Stimulated activated CD8-positive, alpha-beta memory T cell treated with anti-CD3 and anti-CD28 coated beads, Interleukin-2, amount 100 ng/mL, for 48 hours (primary cell): Measurements from ENCODE around the gene STAU1.
"Not testable (repeated sequence)": the region's sequence is repeated elsewhere in the genome, so short reads cannot be mapped to it uniquely, and the experiment has no call there.

Experiments used
- DNase-seq, 2 donors: peaks; one replicate each; pipeline ENCODE4 v3.0.0-alpha.2; 2020; ENCODE audit warnings: low read depth in 2 of 2

The STAU1 gene

DNA sequence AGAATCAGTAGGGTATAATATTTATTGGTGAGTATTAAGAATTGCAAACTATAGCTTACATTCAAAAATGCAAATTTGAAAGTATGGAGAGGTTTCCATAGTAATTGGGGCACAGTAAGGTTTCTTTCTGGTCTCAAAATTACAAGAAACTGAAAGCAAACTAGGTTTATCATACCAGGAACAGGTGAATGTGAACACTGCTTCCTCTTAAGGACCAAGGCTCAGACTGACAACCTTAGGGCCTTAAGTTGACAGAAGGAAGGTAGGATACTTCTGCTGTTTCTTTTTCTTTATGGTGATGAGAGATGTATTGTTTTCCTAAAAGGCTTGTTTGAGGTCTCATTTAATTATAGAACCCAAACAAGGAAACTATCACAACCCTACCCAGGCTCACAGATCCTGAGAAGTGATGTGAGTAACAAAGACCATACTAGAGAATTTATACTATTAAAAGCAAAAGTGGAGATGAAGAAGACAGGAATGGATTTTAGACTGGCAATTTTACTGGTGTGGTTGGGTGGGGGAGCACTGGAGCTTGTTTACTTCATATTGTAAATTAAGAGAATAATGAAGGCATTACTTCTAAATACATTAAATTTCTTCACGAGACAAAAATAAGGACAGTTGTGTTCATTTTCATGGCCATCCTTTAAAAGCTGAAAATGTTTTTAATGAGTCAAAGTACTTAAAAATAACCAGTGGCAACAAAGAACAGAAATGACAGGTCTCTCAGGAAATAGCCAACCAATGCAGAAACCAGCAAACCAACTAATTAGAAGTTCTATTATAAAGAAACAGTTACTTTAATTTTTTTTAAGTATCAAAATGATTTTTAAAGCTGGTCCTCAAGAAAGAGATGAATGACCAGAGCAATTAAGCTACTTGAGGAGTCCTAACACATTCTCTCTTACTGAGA lies 21.3 kb downstream of the STAU1 start:
- DNase-seq, result no peak

DNA sequence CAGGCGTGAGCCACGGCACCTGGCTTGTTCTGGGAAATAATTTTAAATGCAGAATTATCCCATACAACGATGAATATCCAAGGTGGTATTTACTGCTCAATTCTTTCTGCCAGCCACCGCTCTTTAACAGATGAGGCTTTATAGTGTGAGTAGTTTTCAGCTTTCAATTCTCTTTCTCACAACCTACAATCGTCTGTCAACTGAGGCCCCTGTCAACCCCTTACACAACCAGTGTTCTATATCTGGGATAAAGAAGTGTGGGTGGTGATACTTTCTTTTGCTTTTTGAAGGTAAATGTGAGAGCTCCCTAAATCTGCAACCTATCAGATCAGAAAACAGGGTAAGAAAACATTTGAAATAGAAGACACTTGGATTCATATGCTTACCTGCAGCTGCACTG lies 22.5 kb downstream of the STAU1 start:
- DNase-seq, result no peak

DNA sequence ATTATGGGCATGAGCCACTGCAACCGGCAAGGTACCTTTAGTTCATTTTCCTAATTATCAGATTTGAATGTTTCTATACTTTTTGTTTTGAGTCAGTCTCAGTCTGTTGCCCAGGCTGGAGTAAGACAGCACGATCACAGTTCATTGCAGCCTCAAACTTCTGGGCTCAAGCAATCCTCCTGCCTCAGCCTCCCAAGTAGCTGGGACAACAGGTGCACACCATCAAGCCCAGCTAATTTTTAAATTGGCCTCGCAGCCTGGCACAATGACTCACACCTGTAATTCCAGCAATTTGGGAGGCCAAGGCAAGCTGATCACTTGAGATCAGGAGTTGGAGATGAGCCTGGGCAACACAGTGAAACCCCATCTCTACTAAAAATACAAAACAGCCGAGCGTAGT lies 24.4 kb downstream of the STAU1 start:
- no peak for DNase-seq

DNA sequence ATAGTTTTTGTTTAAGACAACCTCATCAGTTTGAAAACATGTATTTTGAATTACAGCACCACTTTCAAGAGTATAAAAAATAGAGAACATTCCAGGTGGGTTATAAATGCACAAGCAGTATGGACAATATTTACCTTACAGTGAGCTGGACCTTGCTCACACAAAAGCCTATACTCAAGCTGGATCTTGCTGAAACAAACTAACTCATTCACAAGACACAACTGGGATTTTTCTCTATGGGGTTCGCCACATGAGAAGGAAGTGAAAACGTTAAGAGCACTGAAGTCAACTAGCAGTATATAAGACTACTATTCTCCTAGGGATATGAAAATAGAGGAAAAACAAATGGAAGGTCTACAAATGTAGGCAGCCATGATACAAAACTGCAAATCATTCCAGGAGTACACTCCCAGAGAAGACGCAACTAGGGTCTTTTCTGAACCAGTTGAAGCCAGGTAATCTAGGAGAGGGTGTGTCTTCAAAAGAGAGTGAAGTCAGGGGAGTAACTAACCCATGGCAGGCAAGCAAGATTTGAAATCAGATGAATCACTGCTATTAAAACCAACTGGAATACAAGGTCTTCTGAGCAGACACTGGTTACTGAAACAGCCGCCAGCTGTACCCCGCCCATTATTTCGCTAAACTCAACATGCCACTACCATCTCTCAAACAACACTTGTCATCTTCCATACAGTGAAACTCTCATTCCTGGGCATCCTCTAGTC lies 26.5 kb downstream of the STAU1 start:
- DNase-seq, result no peak

DNA sequence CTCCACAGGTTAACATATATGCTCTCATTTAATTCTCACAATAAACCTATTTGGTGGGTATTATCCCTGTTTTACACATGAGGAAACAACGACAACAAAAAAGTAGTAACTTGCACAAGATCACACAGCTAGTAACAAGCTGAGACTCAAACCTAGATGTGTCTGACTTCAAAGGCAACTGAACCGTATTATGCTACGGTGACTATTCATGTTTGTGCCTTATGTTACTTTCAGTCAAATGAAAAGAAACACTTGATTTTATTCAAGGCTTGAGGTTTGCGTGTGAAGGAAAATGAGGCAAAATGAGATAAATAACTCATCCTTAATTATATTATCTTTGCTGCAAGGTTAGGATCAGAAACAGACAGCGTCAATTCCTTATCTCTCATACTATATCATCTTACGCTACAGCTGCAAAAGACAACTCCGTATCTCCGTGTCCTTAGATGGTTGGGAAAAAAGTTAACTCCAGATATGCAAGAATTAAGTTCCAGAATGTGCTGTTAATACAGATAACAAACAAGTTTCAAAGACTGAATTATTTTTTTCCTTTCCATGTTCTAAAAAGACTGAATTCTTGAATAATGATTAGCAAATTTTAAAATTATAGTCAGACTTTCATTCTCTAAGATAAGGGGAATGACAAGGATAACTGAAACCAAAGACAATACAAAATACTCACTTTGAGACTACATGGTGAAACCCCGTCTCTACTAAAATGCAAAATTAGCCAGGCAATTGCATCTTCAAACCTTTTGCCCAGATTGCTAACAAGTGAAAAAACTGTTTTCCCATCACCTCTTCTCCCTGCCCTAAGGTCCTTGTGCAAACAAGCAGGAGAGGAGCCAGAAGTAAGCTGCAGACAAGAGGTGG lies 27.8 kb downstream of the STAU1 start:
- DNase-seq, result no peak

DNA sequence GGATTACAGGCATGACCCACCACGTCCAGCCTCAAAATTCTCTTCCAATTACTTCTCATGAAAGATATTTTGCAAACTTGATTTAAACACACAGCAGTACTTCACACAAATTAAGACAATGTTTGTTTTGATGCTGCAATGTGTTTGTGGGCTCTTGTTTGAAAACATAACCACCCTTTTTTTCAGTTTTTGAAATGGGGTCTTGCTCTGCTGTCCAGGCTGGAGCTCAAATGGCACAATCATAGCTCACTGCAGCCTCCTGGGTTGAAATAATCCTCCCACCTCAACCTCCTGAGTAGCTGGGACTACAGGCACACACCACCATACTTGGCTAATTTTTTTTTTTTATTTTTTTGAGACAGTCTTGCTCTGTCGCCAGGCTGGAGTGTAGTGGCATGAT lies 31.0 kb downstream of the STAU1 start:
- DNase-seq, result no peak

DNA sequence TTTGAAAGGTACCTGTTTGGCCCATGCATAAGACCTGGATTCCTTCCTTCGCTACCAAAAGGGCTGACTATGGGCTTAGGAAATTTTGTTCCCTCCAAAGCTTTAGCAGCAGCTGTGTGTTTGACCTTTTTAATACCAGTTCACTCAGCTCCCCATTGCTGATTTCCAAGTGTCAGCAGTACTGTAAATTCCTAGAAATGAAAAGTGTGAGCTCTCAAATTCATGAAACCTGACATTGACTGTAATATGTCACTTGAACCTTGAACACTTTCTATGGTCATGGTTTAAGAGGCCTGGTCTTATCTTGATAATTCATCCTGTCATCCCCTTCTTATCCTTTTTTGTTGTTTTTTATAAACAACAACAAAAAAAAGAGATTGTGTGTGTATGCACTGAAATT lies 31.7 kb downstream of the STAU1 start:
- DNase-seq, result no peak

DNA sequence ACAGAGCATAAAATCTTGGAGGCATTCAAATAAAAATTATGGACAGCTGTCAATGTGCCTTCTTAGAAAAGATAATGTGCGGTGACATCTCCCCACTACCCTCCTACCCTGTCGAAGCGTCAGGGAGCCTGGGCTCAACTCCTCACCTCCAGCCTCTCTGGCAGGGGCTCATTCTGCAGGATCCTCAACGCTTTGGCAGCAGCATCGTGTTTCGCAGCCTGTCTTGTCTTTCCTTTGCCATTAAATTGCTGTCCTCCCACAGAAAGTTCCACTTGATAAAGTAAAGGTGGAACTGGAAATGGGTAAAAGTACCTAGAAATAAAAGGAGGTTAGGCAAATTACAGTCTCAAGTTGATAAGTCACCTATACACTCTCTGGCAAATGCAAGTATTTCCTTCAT lies 36.7 kb downstream of the STAU1 start:
- DNase-seq, result no peak

DNA sequence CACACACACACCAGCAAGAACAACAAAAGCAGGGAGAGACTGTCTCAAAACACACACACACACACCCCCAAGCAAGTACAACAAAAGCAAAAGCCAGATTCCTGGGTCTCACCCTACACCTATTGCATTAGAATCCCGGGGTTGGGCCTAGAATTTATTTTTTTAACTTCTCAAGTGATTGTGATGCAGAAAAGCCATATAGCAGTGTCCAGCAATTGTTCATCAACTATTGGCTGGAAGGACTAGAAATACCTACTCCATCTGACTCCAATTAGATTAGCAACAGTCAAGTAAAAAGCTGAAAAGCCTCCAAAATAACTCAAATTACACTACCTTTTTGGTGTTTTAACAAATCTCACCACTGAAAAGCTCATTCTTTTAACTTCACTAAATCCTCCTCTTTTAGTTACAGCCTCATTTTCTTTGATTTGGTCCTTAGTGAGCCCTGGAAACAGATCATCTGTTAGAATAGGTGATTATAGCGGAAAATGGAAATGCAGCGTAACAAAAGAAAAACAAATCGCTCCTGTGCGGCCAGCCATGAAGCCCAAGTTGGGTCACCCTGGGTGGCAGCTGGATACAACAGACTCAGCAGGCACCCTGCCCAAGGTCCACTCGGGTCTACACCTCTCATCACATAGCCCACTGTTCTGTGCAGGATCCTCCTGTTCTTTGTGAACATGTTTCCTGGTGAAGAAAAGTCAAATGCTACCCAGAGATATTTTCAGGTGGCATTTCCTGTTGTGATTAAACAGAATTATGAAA lies 38.7 kb downstream of the STAU1 start:
- DNase-seq, result no peak

DNA sequence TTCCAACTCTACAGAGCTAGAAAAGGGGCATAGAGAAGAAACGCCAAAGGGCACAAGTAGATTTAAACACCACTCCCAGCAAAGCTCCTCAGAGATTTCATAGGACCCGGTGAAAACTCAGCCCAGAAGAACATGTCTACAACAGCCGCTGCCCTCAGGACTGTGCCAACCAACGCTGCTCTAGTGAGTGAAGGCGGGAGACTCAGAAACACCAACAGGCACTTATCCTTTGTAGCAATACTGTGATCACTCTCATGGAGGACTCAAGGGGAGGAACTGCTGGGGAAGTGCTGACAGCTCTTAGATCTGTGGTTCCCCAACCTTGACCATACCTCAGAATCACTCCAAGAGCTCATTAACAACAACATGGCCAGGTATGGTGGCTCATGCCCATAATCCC lies 39.5 kb downstream of the STAU1 start:
- DNase-seq, result no peak

DNA sequence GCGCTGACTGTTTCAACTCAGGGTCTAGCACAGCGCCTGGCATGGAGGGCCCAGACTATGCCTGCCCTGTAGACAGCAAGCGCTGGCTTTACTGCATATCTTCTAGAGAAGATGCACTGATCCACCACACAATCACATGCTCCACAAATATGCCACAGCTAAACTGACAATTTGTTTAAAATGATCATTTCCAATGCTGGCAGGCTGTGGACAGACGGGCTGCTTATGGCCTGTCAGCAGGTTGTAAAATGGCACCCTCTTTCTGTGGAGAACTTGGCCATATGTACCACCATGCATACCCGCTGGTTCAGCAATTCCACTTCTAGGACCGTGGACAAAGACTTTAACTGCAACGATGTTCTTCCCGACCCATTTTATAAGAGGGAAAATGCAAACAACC lies 40.8 kb downstream of the STAU1 start:
- DNase-seq, result no peak

DNA sequence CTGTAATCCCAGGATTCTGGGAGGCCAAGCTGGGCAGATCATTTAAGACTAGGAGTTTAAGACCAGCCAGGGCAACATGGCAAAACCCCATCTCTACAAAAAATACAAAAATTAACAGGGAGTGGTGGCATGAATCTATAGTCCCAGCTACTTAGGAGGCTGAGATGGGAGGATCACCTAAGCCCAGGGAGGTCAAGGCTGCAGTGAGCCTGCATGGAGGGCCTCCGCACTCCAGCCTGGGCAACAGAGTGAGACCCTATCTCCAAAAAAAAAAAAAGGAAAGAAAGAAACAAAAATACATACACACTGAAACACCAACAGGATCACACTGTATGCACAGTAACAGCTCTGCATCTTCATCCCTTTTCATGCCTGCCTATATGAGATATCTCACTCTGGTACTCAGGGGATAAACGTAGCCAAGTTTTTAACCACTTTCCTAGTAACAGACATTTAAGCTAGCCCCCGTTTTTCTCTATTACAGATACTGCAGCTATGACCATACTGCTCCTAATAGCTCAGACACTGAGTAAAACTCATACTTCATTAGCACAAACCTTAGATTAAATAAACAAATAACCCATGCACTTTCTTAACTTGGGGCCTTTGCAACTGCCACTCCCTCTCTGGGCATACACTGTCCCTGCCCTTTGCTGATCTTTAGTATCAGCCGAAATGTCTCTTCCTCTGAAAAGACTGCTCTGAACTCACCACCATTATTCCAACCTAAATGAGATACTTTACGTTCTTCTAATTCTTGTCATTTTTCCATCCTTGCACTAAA lies 41.5 kb downstream of the STAU1 start:
- DNase-seq, result no peak

DNA sequence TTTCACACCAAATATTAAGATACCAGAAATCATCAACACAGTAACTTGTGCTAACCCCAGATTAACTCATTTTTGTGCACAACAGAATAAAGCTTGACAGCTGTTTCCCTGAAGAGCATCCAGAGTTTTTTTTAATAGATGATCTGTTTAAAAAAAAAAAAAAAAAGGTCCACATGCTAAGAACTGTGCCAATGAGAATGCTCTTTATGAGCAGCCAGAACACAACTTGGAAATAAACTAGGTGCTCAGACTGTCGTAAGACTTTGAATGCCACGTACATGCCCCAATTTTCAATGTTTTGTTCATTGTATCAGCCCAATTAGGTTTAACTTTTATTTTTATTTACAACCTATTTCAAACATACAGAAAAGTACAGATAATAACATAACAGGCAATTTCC lies 47.3 kb downstream of the STAU1 start:
- no peak for DNase-seq

DNA sequence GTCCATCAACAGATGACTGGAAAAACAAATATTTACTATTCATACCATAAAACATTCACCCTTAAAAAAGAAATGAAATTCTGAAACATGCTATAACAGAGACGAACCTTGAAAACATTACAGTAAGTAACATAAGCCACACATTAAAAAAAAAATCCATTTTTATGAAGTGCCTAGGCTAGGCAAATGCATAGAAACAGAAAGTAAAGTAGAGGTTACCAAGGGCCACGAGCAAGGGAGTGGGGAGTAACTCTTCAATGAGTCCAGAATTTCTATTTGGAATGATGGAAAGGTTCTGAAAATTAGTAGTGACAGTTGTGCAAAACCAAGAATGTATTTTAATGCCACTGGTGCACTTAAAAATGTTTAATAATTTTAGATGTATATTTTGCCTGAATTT lies 47.7 kb downstream of the STAU1 start:
- no peak for DNase-seq

DNA sequence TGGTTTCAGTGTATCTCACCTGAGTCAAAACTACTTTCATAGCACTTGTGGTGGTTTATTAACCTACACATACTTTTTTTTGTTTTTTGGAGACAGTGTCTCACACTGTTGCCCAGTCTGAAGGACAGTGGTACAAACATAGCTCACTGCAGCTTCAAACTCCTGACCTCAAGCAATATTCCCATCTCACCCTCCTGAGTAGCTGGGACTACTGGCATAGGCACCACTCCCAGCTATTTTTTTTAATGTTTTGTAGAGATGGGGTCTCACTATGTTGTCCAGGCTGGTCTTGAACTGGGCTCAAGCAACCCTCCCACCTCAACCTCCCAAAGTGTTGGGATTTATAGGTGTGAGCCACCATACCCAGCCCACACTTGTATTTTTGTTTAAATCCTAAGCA lies 49.7 kb downstream of the STAU1 start:
- no peak for DNase-seq

DNA sequence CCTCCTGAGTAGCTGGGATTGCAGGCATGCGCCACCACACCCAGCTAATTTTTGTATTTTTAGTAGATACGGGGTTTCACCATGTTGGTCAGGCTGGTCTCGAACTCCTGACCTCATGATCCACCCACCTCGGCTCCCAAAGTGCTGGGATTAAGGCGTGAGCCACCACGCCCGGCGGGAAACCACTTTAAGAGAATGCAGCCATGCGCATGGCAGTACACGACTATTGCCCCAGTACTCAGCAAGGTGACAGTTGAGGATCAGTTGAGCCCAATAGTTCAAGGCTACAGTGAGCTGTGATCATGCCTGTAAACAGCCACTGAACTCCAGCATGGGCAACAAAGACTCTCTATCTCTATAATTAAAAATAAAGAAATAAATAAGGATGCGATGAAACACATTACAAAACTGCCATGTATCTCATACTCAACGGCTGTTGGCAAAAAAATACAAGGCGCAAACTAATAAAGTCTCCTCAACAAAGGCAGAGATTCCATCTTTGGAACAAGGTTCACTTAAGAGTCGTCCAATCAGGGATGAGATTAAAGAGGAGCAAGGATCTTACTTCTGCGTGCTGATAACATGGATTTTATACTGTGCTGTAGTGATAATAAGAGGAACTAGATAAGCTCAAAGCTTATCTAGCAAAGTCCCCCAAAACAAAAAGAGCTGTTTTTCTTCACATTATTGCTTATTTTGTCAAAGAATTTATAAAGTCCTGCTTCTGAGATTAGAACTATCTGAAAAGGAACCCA lies 51.1 kb downstream of the STAU1 start:
- DNase-seq, result no peak

DNA sequence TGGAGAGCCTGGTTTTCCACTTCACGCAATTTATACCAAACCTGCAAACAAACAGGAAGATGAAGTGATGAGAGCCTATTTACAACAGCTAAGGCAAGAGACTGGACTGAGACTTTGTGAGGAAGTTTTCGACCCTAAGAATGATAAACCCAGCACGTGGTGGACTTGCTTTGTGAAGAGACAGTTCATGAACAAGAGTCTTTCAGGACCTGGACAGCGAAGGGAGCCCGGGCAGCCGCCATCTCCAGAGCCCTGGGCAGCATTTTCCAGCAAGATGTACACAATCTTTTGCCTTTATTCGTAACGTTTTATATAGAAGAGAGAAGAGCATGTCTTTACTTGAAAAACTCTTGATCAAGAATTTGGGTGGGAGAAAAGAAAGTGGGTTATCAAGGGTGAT lies 53.3 kb downstream of the STAU1 start:
- DNase-seq, result not testable (repeated sequence)

DNA sequence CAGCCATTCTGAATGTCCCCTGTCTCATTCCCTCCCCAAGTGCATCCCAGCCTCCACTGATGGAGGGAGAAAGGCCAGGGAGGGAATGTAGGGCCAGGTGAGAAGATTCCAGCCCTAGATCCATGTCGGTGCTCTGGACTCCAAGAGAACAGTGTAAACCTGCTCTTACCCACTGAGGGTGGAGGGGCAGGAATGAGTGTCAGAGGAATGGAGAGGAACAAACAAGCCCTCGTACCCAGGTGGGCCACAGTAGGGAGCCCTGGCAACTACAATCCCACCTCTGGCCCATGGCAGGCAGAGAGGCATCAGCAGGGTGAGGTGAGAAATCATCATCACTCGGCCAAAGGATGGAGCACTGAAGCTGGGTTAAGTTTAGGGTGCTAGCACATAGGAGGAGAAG lies 54.6 kb downstream of the STAU1 start:
- DNase-seq, result no peak

DNA sequence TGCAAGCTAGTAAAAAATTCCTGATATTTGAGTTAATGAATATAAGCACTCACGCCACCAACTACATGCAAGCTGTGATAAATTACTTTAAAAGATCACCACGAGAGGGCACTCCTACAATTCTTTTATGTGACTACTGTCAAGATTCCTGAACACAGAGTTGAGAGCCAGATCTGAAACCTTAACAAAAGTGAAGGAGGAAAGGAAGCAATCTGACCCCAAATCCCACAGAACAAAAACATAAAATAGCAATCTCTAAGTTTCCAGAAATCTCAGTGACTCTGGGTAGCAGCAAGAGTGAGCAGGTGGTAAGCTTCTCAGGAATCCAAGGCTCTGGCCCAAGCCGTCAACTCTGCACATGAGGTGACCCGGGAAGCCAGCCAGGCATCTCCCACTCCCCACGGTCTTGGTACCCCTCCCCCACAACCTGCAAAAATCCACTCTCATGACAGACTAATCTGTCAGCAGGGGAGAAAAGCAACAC lies 55.1 kb downstream of the STAU1 start:
- DNase-seq, result no peak

DNA sequence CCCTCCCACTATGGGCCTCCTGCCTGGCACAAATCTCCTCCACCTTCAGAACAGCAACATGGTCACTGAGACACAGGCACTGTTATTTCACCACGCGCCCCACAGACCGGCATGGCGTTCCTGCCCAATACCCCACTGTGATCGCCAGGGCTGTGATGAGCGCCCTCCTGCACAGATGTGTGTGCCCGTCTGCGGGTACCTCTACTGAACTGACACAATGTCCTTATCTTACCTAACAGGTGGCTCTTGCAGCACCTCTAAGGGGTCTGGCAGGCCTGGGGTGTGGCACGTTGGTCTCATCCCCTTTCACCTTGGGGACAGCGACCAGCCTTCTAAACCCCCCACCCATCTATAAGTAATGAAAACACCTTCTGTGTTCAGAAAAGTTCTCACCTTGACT lies 64.2 kb downstream of the STAU1 start:
- DNase-seq, result no peak
